ENCODE results near the gene CDH5.

DNA sequence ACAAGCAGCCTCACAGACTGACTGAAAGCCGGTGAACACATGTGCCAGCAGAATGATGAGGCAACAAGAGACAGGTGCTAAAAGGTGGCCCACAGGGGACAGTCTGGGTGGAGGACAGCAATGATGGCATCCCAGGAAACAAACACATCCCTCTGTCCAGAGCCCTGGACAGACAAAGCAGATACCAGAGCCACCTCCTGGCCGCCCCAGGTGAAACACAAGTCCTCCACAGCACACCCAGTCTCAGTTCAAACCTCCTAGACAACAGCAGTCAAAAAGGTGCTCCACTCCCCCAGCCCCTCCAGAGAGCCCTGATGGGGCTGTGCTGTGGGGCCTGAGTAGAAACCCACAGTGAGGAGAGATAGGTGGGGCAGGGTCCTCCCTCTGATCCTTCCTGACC is 20.3 kb upstream of the CDH5 start:
- TF ChIP-seq, protein P1, sequence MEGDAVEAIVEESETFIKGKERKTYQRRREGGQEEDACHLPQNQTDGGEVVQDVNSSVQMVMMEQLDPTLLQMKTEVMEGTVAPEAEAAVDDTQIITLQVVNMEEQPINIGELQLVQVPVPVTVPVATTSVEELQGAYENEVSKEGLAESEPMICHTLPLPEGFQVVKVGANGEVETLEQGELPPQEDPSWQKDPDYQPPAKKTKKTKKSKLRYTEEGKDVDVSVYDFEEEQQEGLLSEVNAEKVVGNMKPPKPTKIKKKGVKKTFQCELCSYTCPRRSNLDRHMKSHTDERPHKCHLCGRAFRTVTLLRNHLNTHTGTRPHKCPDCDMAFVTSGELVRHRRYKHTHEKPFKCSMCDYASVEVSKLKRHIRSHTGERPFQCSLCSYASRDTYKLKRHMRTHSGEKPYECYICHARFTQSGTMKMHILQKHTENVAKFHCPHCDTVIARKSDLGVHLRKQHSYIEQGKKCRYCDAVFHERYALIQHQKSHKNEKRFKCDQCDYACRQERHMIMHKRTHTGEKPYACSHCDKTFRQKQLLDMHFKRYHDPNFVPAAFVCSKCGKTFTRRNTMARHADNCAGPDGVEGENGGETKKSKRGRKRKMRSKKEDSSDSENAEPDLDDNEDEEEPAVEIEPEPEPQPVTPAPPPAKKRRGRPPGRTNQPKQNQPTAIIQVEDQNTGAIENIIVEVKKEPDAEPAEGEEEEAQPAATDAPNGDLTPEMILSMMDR (IDR thresholded peaks at IDR 0.05), result no peak
- no peak for TF ChIP-seq EP300 (IDR thresholded peaks at IDR 0.05)
